Effector memory CD4-positive, alpha-beta T cell (primary cell): ENCODE data around the gene ABHD16A.
A peak's percentile ranks its signal among the peaks of the same experiment; 100 is the strongest.

Source experiments
- DNase-seq, 3 donors: peaks; one replicate each; pipeline ENCODE4 v3.0.0-alpha.2; 2020
- H3K27ac ChIP-seq: 2 replicates; pipeline ENCODE4 v1.7.0; 2013; ENCODE audit warnings: mild to moderate bottlenecking, low read length, moderate library complexity; ENCODE audit not compliant: insufficient read depth, poor library complexity, severe bottlenecking
- H3K27me3 ChIP-seq: replicated peaks from 2 replicates; pipeline ENCODE4 v1.7.0; 2013; ENCODE audit warnings: mild to moderate bottlenecking, low read length; ENCODE audit not compliant: insufficient read depth, control insufficient read depth, poor library complexity, severe bottlenecking
- H3K36me3 ChIP-seq: 2 replicates; pipeline ENCODE4 v1.7.0; 2013; ENCODE audit warnings: mild to moderate bottlenecking, low read length, moderate library complexity; ENCODE audit not compliant: control insufficient read depth, insufficient read depth
- H3K4me1 ChIP-seq: 2 replicates; pipeline ENCODE4 v1.7.0; 2013; ENCODE audit warnings: low read length, mild to moderate bottlenecking; ENCODE audit not compliant: control insufficient read depth, insufficient read depth, poor library complexity, severe bottlenecking
- H3K4me3 ChIP-seq: 2 replicates; pipeline ENCODE4 v1.7.0; 2013; ENCODE audit warnings: low read length, low read depth, mild to moderate bottlenecking; ENCODE audit not compliant: insufficient read depth, poor library complexity, severe bottlenecking
- H3K9me3 ChIP-seq: 2 replicates; pipeline ENCODE4 v1.7.0; 2013; ENCODE audit warnings: mild to moderate bottlenecking, low read length, moderate library complexity; ENCODE audit not compliant: control insufficient read depth

ABHD16A gene

DNA sequence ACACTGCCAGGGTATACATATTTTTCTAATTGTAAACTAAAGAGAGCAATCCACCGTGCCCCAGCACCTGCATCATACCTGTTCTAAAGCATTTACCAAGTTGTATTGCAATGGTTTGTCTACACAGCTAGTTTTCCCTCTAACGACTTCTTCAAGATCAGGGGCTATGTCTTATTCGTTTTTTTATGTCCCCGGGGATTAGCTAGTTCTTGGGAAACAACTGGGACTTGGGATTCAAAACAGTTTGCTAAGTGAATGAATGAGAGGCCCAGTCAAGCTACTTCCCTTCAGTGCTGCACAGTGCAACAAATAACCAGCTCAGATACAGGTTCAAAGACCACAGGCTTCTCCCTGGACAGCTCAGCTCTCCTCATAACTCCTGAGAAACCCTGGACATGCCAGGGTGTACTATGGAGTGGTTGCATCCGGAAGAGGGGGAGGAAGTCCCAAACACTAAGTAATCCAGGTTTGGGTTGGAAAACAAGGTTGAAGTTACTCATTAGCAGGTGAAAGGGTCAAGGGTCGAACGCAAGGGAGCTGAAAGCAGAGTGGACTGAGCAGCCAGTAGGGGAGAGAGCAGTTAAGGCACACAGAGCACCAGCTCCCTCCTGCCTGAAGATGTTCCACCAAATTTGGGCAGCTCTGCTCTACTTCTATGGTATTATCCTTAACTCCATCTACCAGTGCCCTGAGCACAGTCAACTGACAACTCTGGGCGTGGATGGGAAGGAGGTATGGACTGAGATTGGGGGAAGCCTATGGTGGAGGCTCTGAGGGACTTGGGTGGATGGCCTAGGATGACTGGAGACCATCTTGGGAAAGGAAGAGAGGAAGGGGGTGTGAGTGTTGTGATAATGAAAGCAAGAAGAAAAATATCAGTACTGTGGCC lies 47.5 kb downstream of the ABHD16A start, which contains the start of gene APOM:
APOM (plus strand) TSS at position 546 of the 889 bp plus-strand sequence; CDS start at position 619, 73 bp downstream.
- Histone ChIP-seq H3K4me1 (peaks cover 41% of the 10 kb centered on the region), H3K27ac (no peak within 1 kb of the TSS)

DNA sequence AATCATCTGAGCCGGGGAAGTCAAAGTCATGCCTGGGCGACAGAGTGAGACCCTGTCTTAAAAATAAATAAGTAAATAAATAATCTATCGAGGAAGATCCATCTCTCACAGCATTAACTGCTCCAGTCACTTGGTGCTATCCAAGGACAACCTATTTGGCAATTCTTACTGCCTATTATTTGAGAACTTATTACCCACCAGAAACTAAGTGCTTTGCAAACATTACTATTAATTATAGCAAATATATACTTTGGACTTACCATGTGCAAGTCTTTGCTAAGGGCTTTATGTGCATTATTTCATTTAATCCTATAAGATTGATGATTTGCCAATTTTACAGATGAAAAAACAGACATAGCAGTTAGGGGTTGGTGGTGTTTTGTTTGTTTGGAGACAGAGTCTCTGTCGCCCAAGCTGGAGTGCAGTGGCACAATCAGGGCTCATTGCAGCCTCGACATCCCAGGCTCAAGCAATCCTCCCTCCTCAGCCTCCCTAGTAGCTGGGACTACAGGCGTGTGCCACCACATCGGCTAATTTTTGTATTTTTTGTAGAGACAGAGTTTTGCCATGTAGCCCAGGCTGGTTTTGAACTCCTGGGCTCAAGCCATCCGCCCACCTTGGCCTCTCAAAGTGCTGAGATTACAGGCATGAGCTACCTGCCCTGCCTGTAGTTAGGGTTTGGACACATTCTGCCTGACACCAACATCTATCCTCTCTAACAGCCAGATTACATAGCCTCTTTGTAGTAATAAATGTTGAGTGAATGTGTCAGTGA lies 48.4 kb downstream of the ABHD16A start:
- H3K9me3 ChIP-seq = no peaks in the 10 kb centered on the region
- peaks cover 36% of the 10 kb centered on the region for H3K4me1 ChIP-seq
- no peaks in the 10 kb centered on the region for H3K27me3 ChIP-seq
- DNase-seq = no peak
- H3K36me3 ChIP-seq = peaks cover 4% of the 10 kb centered on the region
- H3K27ac ChIP-seq = no peak overlapping the region
- no peak overlapping the region for H3K4me3 ChIP-seq

More for the DNA sequence above, 47.5 kb downstream of the ABHD16A start, which contains the start of gene APOM:
- Histone ChIP-seq H3K4me3 (no peak within 1 kb of the TSS), H3K9me3 (no peaks in the 10 kb centered on the region), H3K27me3 (no peaks in the 10 kb centered on the region), H3K36me3 (peaks cover 4% of the 10 kb centered on the region)
- DNase-seq = no peak

DNA sequence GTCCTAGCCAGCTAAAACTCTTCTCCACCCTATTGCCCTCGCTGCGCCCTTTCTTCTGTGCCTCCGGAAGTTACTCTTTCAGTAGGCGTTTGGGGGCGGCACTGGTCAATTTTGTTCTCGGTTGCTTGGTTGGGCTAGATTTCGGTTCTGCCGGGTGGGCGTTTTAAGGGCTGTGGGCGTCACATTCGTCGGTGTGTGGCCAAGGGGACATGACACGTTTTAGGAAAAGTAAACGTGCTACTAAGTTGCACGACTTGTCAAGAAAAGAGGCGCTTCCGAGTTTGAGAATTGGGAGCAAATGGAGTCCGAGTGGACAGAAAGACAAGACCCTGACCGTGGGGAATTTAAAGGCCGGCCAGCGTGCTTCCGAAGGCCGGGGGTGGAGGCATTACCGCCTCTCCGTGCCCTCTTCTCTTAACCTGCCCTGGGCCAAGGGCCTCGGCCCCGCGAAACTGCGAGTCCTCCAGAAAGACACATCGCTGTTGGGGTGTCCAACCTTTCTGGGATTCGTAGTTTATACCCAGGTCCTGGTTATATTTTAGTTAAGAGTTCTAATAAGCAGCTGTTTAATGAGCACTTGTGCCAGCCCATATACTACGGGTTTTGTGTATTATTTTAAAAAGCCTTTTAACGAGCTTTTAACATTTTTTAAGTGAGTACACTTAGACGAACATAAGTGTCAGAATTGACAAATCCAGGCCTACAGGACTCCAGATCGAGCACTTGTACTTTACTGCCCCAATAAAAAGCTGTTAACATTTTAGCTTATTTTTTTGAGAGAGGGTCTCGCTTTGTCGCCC lies 50.0 kb downstream of the ABHD16A start:
- Histone ChIP-seq H3K4me1 (peaks cover 19% of the 10 kb centered on the region), H3K27me3 (no peaks in the 10 kb centered on the region), H3K27ac (peak overlapping the region; percentile 98), H3K36me3 (peaks cover 16% of the 10 kb centered on the region), H3K4me3 (peak overlapping the region; percentile 69), H3K9me3 (no peaks in the 10 kb centered on the region)
- peak in 2 of 3 donors; percentile 77 to 82 for DNase-seq

DNA sequence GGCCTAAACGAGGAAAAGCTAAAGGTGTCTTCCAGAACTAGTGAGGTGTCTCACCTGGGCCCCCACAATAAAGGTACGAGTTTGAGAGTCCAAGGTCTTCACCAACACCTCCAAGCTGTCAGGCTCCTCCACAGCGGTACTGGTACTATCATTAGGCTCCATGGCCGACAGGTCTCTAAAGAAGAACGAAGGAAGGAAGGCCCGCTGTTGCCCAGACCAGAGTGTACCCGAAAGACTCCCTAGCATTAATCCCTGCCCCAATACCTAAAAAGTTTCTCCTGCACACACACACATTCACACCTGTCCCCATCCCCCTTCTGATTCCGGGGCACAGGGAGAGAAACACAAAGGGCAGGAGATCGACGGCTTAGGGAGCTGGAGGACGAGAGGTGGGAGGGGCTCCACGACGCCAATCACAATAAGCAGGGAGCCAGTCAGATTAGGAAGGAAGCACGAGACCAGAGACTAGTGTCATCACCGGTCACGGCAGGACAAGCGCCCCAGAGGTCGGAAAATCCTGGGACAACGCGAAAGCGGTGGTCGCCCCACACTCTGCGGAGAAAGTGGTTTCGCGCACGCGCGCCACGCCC lies 51.4 kb downstream of the ABHD16A start:
- peak overlapping the region; percentile 98 for H3K27ac ChIP-seq
- no peaks in the 10 kb centered on the region for H3K27me3 ChIP-seq
- H3K36me3 ChIP-seq = peaks cover 28% of the 10 kb centered on the region
- no peak for DNase-seq
- peak overlapping the region; percentile 69 for H3K4me3 ChIP-seq
- H3K4me1 ChIP-seq = peaks cover 19% of the 10 kb centered on the region
- H3K9me3 ChIP-seq = no peaks in the 10 kb centered on the region

DNA sequence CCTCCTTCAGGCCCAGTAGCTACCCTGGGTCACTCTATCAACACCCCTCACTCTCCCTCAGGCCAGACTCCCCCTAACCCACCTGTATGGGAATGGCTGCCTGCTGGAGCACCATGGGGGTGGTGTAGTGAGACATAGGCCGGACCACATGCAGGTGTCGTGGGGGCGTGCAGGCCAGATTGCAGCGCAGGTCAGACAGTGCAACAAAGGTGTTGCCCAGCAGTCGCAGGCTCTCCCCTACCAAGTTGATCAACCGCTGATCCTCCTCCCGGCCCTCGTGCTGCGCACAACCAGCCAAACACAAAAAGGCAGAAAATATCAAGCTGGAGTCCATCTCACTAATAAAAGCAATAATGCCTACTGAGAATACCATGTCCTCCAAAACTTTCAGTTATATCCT lies 57.8 kb downstream of the ABHD16A start:
- no peaks in the 10 kb centered on the region for H3K27me3 ChIP-seq
- no peaks in the 10 kb centered on the region for H3K4me1 ChIP-seq
- H3K27ac ChIP-seq = no peak overlapping the region
- peaks cover 88% of the 10 kb centered on the region for H3K36me3 ChIP-seq
- no peaks in the 10 kb centered on the region for H3K9me3 ChIP-seq
- DNase-seq = no peak
- H3K4me3 ChIP-seq = no peak overlapping the region

DNA sequence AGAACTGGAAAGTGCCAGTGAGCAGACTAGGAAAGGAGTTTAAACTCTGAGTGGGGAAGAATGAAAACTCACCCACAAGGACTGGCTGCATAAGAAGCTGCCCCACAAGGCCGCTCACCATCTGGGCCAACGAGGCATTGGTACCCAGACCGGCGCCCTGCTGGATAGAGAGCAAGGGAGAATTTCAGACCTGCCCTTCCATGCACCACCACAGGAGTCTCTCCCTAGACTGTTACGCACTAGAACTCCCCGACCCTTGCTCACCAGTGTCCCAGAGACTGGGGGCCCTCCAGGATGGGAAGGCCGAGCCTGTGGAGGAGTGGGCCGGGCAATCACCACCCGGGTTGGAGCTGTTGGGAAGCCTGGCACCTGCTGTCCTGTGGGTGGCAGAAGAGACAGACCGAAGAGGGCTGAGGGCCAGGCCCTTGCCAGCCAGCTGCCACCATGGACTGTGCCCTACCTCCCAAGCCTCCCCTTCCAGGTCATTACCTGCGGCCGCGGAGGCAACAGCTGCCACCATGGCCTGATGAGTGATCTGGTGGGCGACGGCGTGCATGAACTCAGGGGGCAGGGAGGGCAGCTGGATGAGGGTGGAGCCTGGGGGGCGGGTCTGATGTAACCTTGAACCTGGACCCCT lies 59.2 kb downstream of the ABHD16A start:
- H3K9me3 ChIP-seq = no peaks in the 10 kb centered on the region
- no peak for DNase-seq
- H3K4me3 ChIP-seq = no peak overlapping the region
- no peak overlapping the region for H3K27ac ChIP-seq
- no peaks in the 10 kb centered on the region for H3K4me1 ChIP-seq
- H3K27me3 ChIP-seq = no peaks in the 10 kb centered on the region
- peaks cover 94% of the 10 kb centered on the region for H3K36me3 ChIP-seq

DNA sequence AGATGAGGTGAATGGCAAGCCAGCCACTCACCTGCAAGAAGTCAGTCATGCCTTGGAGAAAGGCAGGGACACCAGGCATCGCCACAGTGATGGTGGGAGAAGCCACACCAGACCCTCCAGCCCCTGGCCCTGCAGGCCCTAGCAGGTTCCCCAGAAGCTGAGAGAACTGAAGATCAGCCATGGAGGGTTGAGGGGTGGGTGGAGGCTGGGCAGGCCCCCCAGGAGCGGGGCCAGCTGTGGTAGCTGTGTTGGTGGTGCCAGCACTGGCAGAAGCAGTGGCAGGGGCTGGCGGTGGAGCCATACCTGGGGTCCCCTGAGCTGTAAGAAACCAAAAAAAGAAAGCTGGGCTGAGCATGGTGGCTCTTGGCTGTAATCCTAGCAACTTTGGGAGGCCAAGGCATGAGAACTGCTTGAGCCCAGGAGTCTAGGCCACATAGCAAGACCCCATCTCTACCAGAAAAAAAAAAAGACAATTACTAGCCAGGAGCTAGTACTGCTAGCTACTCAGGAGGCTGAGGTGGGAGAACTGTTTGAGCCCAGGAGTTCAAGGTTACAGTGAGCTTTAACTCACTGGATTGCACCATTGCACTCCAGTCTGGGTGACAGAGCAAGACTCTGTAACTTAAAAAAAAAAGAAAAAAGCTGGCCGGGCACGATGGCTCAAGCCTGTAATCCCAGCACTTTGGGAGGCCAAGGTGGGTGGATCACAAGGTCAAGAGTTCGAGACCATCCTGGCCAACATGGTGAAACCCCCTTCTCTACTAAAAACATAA lies 60.1 kb downstream of the ABHD16A start:
- Histone ChIP-seq H3K27ac (no peak overlapping the region), H3K27me3 (no peaks in the 10 kb centered on the region), H3K4me3 (no peak overlapping the region), H3K36me3 (peaks cover 91% of the 10 kb centered on the region), H3K9me3 (no peaks in the 10 kb centered on the region), H3K4me1 (no peaks in the 10 kb centered on the region)
- DNase-seq = no peak

DNA sequence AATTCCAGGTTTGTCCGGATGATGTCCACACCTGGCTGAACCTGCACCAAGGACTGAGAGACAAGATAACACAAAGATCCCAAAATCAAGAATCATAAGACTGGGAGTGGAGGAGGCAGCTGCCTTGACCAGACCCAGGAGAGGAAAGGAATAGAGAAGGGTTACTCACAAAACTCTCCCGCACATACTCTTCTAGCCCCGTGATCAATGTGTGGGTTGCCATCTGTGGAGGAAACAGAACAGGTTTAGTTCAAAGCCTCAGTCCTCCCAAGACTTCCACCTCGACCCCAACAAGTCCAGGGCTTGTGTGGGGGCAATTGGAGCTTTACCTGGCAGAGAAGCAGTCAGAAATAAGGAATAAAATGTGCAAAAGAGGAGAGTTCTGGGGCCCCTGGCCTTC lies 61.8 kb downstream of the ABHD16A start:
- Histone ChIP-seq H3K27ac (no peak overlapping the region), H3K4me3 (no peak overlapping the region), H3K36me3 (peaks cover 91% of the 10 kb centered on the region), H3K4me1 (no peaks in the 10 kb centered on the region), H3K27me3 (no peaks in the 10 kb centered on the region), H3K9me3 (no peaks in the 10 kb centered on the region)
- no peak for DNase-seq
